ENCODE measurements around the gene OSBP2.

Gene OSBP2

GRCh38 chr22:30743257-30744020 is 48.8 kb downstream of the OSBP2 start:
- DNase-seq (ENCODE audit: low read depth in 2 of 2), result no peak
- no peak overlapping the region for H3K4me3 ChIP-seq (replicated peaks in 1 of 2; ENCODE audit: low read depth in 2 of 2, low read length in 2 of 2)
- TF ChIP-seq CTCF (IDR thresholded peaks at IDR 0.05; ENCODE audit: low read depth, low read length), result no peak

- no peak for DNase-seq (ENCODE audit: low read depth in 2 of 2)
- H3K4me3 ChIP-seq (replicated peaks in 1 of 2; ENCODE audit: low read depth in 2 of 2, low read length in 2 of 2), result no peak overlapping the region
- TF ChIP-seq CTCF (IDR thresholded peaks at IDR 0.05; ENCODE audit: low read depth, low read length), result no peak
Measured at GRCh38 chr22:30744224-30744623, 49.5 kb downstream of the OSBP2 start.

GRCh38 chr22:30747493-30747892 is 52.8 kb downstream of the OSBP2 start:
- no peak for DNase-seq (ENCODE audit: low read depth in 2 of 2)
- no peak for TF ChIP-seq CTCF (IDR thresholded peaks at IDR 0.05; ENCODE audit: low read depth, low read length)
- H3K4me3 ChIP-seq (replicated peaks in 1 of 2; ENCODE audit: low read depth in 2 of 2, low read length in 2 of 2), result no peak overlapping the region

GRCh38 chr22:30749272-30749671 is 54.6 kb downstream of the OSBP2 start:
- no peak for DNase-seq (ENCODE audit: low read depth in 2 of 2)
- no peak overlapping the region for H3K4me3 ChIP-seq (replicated peaks in 1 of 2; ENCODE audit: low read depth in 2 of 2, low read length in 2 of 2)
- no peak for TF ChIP-seq CTCF (IDR thresholded peaks at IDR 0.05; ENCODE audit: low read depth, low read length)

GRCh38 chr22:30749849-30750248 is 55.2 kb downstream of the OSBP2 start:
- H3K4me3 ChIP-seq (replicated peaks in 1 of 2; ENCODE audit: low read depth in 2 of 2, low read length in 2 of 2), result no peak overlapping the region
- no peak for TF ChIP-seq CTCF (IDR thresholded peaks at IDR 0.05; ENCODE audit: low read depth, low read length)
- DNase-seq (ENCODE audit: low read depth in 2 of 2), result no peak

- H3K4me3 ChIP-seq (replicated peaks in 1 of 2; ENCODE audit: low read depth in 2 of 2, low read length in 2 of 2), result no peak overlapping the region
- no peak for DNase-seq (ENCODE audit: low read depth in 2 of 2)
- TF ChIP-seq CTCF (IDR thresholded peaks at IDR 0.05; ENCODE audit: low read depth, low read length), result no peak
Measured at GRCh38 chr22:30751529-30751928, 56.9 kb downstream of the OSBP2 start.

- no peak overlapping the region for H3K4me3 ChIP-seq (replicated peaks in 1 of 2; ENCODE audit: low read depth in 2 of 2, low read length in 2 of 2)
- DNase-seq (ENCODE audit: low read depth in 2 of 2), result no peak
- no peak for TF ChIP-seq CTCF (IDR thresholded peaks at IDR 0.05; ENCODE audit: low read depth, low read length)
Measured at GRCh38 chr22:30752771-30753170, 58.1 kb downstream of the OSBP2 start.
